Stromal cell of bone marrow (primary cell): ENCODE measurements around the gene ORMDL3.
"Not testable (repeated sequence)": the region's sequence is repeated elsewhere in the genome, so short reads cannot be mapped to it uniquely, and the experiment has no call there.

Source experiments
- DNase-seq: peaks from one replicate; pipeline ENCODE4 v3.0.0-alpha.2; 2012; ENCODE audit warnings: low read depth

ORMDL3 gene

DNA sequence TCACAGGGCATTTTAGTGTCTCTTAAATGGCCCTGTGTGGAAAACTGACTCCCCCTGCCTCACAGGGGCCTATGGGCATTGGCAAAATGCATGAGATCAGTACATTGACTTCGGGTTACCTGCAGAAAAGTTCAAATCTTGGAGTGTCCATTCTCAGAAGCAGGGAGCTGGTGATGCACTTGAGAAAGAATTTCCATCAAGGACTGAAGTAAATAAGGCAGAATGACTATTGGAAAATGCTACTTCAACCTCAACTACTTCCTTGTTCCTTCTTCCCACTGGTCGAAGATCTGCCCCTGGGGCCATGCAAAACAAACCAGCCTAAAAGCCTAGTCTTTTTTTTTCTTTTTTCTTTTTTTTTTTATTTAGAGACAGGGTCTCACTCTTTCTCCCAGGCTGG is 21.6 kb upstream of the ORMDL3 start:
- no peak for DNase-seq

- DNase-seq: not testable (repeated sequence)
These were observed 21.1 kb upstream of the ORMDL3 start for GRCh38 chr17:39948489-39948828.

GRCh38 chr17:39946551-39947330 is 19.3 kb upstream of the ORMDL3 start:
- DNase-seq: no peak

GRCh38 chr17:39944393-39944711 is 17.0 kb upstream of the ORMDL3 start:
- DNase-seq: no peak

- no peak for DNase-seq
These were observed 16.4 kb upstream of the ORMDL3 start for GRCh38 chr17:39943702-39944392.

DNA sequence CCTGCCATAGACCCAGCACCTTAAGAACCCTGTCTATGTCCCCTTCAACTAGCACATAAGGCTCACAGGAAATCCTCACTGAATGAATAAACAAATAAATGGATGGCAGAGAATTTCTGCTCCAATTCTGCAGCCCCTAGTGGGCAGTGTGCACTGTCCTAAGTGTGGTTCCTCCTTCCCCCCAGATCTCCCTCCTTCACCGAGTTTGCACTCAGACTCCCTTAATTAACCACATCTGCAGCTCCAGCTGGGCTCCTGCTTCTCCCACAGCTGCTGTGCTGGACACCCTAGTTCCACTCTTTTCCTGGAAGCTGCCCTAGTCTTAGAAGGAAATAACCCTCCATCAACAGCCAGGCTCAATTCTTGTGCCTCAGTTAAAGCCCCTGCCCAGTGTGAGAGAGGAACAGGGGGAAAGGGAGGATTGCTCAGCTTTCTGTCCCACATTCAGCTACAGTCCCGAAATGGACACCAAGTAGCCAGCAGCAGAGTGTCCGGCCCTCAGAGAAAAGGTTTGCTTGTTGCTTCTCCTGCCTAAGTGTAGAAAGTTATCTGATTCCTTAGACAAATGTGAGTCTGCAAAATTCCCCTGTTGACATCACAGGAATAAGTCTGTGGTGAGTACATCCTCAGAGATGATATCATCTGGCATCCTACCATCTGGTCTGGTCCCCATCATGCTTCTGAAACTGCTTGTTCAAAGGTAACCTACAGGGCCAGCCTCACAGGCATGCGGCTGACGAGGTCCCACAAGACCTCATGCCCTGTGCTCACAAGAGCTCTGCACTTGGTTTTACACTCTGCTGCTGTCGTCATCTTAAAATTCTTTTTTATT is 12.4 kb upstream of the ORMDL3 start:
- DNase-seq: no peak

- DNase-seq: no peak
These were observed 11.7 kb upstream of the ORMDL3 start for GRCh38 chr17:39939106-39939505.

DNA sequence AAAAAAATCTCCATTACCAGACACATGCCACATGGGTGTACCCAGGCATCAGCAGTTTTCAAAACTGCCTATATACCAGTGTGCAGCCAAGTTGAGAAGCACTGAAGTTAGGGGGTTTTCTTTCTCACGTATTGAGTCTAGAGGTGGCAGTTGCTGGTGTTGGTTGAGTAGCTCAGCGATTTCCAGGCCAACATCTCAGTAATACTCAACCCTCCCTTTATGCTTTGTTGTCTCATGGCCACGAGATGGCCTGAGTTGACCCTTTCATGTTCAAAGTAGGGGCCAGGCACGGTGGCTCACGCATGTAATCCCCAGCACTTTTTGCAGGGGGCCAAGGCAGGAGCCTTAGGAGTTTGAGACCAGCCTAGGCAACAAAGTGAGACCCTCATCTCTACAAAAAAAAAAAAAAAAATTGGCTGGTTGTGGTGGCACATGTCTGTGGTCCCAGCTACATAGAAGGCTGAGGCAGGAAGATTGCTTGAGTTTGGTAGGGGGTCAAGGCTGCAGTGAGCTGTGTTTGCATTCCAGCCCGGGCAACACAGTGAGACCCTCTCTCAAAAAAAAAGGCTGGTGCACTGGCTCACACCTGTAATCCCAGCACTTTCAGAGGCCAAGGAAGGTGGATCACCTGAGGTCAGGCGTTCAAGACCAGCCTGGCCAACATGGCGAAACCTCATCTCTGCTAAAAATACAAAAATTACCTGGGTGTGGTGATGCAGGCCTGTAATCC is 10.9 kb upstream of the ORMDL3 start:
- DNase-seq: no peak

DNA sequence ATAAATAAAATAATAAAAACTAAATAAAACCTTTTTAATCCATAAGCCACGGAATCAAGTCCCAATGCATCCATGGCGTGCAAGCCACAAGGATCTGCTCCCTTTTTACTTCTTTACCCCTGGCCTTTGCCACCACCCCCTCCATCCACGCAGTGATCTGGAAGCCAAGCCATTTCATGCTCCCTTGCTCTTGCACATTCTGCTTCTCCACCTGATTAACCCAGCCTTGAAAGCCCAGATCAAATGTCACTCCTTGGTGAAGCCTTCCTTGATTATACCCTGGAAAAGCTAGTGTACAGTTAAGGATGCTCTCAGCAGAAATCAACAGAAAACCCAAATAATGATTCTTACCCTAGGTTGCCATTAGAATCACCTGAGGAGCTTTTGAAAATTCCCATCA is 10.0 kb upstream of the ORMDL3 start:
- no peak for DNase-seq

GRCh38 chr17:39935909-39936308 is 8.5 kb upstream of the ORMDL3 start:
- DNase-seq: no peak

- no peak for DNase-seq
These were observed 6.9 kb upstream of the ORMDL3 start for GRCh38 chr17:39934324-39934723.

- no peak for DNase-seq
These were observed 6.5 kb upstream of the ORMDL3 start for GRCh38 chr17:39933912-39934311.

DNA sequence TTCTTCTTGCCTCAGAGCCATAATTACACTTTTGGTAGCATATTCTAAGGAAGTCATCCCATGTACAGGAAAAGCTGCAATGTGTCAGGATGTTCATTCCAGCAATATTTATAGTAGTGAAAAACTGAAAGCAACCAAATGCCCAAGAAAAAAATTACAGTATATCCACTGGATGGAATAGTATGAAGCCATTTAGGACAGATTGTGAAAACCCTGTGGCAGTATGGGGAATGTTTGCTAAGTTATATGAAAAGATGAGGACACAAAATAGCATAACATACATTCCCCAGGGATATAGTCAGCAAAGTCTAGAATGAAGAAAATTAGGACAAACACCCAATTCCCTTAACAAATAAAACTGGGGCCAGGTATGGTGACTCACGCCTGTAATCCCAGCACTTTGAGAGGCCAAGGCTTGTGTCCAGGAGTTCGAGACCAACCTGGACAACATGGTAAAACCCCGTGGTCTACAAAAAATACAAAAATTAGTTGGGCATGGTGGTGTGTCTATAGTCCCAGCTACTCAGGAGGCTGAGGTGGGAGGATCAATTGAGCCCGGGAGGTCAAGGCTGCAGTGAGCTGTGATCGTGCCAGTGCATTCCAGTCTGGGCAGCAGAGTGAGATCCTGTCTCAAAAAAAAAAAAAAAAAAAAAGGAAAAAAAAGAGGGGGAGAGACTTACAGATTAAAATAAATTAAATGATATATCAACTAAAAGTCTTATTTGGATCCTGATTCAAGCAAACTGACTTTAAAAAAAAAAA is 2.4 kb upstream of the ORMDL3 start:
- DNase-seq: no peak

DNA sequence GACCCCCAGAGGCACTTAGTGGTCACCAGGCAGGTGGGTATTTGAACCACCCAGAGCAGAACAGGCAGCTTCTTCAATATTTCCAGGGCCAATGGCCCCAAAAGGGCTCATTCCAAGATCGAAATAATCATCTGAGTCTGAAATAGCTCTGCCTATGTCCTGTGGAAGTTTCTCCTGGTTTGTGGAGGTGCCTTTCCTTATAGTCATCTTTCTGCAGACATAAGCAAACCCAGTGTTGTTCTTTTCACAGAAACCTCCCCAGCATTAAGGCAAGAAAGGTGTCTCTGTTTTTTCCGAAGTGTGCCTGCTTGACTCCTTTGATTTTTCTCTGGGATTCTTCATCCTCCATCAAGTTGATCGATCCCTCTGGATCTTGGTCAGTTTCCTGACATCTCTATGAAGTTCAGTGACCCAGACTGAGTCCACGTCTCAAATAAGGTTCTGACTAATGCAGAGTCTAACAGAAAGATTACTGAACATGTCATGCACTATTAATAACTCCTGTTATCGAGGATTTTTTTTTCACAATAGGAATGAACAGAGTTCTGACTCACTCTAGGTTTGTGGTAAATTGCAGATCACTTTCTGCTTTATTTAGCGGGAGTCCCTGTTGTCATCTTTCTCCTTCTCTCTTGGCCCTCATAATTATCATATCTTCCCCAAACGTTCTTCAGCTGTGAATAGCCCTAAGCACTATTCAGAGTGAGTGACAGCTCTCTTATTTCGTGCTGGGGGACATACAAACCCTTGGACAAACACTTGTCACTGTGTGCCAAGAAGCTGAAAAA is 1.7 kb upstream of the ORMDL3 start:
- peak; percentile 90 for DNase-seq

- no peak for DNase-seq
These were observed 792 bp upstream of the ORMDL3 start for GRCh38 chr17:39927929-39928857.

DNA sequence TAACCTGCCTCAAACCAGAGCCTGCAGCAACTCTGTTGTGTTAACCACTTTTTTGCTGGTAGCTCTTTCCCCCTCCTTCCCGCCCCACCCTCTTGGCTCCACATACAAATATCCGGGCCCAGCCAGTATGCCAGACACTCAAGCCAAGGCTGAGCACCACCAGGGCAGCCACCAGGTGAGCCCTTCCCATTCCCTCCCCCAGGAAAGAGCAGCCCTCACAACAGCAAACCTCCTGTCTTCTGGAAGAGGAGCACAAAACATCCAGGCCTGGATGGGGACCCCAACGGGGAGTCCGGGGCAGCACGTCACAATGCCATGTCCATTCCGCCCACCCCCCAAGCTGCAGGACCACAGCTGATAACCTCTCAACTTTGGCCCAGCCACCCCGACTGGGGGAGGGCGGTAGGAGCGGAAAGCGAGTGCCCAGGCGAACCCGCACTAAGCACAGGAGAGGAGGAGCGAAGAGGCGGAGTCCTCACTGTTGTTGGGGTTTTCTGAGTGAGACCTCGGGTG is 757 bp downstream of the ORMDL3 start:
- DNase-seq: no peak

DNA sequence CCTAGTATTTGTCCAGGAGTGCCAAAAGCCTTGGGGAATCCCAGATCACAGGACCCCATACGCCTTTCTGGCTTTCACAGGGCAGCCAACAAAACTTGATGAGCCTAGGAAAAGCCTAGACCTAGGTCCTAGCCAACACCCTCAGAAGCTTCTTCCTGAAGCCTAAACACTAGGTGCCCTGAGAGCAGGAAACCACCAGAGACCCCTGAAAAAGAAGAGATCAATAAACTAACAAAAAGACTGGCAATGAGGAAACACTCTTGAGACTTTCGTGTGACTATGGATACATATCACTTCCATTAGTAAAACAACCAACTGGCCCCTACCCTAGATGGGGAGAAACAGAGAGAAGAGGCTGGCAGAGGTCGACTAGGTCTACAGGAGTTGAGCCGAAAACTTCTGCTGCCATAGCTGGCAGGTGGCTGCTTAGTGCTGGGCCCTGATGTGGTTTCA is 1.2 kb downstream of the ORMDL3 start:
- DNase-seq: no peak

- DNase-seq: no peak
These were observed 1.9 kb downstream of the ORMDL3 start for GRCh38 chr17:39925282-39926134.
